Measurements from ENCODE around the gene FOXK1. TPM values are rescaled to one million over a fixed set of nuclear protein-coding genes. Genes with fewer than 3 reads are reported as not detected.

Gene FOXK1
- total and polyA plus RNA-seq, 2 of the 13 experiments (the other 11 are each of a cell fraction or from before 2014, with no cell fraction given), result 4.6 to 8.8 TPM

DNA sequence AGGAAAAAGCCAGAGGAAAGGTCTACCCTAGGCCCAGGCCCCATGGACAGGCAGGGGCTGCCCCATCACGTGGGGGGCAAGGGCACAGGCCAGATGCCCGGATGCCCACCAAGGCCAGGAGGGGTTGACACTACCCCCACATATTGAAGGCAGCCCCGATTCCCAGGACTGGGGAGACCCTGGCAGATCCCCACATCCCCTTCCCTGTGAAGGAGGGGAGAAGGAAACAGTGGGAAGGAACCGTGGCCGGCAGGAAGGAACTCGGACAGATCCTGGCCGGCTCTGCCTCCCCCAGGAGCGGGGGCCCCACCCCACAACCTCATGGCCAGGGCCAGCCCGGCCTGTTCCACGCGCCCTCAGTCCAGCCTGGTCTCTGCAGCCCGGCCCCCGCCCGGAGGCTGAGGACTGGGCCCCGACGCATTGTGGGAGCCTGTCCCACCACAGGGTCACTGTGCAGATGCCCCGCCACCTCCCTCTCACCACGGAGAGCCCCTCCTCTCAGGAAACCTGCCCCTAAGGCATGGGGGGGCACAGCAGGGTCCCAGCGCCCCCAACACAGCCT lies 138.4 kb downstream of the FOXK1 start:
- DNase-seq (ENCODE audit: low spot score) (no peak), ATAC-seq (no peak), FAIRE-seq (no peak)
- BruUV-seq (replicated peaks), result no TSS peak
- ChIA-PET POLR2A (no interaction called here), CTCF (ENCODE audit: low intra/inter-chr PET ratio, low total read pairs) (no interaction called here)
- H3K79me2 ChIP-seq (ENCODE audit: insufficient read depth, low read length), result no peaks in the 10 kb centered on the region
- in situ Hi-C loops (cut with HindIII; ENCODE audit: extremely low pct_ligation_motif_present, low pct_unique_long_range_greater_than_20kb) (no loop called here), intact Hi-C loops (cut with micrococcal nuclease; ENCODE audit: unreplicated experiment) (no loop called here)
- peaks cover 6% of the 10 kb centered on the region; the same call in 1 of the 2 replicates for H3K4me1 ChIP-seq (ENCODE audit: insufficient read depth, low read length)
- H4K20me1 ChIP-seq (ENCODE audit: insufficient read depth, low read length), result no peaks in the 10 kb centered on the region
- no peak overlapping the region for H3K27ac ChIP-seq (ENCODE audit: extremely low read length, insufficient read depth, low read length)
- no peak overlapping the region for H3K4me3 ChIP-seq (replicated peaks in 1 of 3; ENCODE audit: insufficient read depth in 1 of 3, low read depth in 2 of 3, low read length in 3 of 3)
- H2AFZ ChIP-seq (ENCODE audit: low read length), result no peak overlapping the region
- WGBS (ENCODE audit: low lambda C conversion rate), result 35% methylated on average over 11 of the region's 19 CpGs
- no peaks in the 10 kb centered on the region for H3K36me3 ChIP-seq (replicated peaks in 1 of 2; ENCODE audit: control insufficient read depth in 1 of 2, insufficient read depth in 2 of 2, low read length in 2 of 2)
- H3K9ac ChIP-seq (ENCODE audit: insufficient read depth, low read depth, low read length), result no peak overlapping the region
- peaks cover 9 to 78% of the 10 kb centered on the region in 2 experiments for H3K27me3 ChIP-seq (ENCODE audit: control insufficient read depth in 1 of 2, insufficient read depth in 2 of 2, low read length in 2 of 2)
- H3K4me2 ChIP-seq (ENCODE audit: low read depth, low read length), result no peak overlapping the region
- no peaks in the 10 kb centered on the region for H3K9me3 ChIP-seq (ENCODE audit: low read length)
- TF ChIP-seq ZNF460 (CRISPR knock-in tag; IDR thresholded peaks at IDR 0.05; ENCODE audit: borderline replicate concordance) (no peak), ZBTB39 (CRISPR knock-in tag; IDR thresholded peaks at IDR 0.05) (no peak), TBL1XR1 (IDR thresholded peaks at IDR 0.05; ENCODE audit: borderline replicate concordance, low read length, partially characterized antibody) (no peak), ZBTB37 (CRISPR knock-in tag; IDR thresholded peaks at IDR 0.05) (no peak), ZC3H13 (CRISPR knock-in tag; IDR thresholded peaks at IDR 0.05) (no peak), LCORL (IDR thresholded peaks at IDR 0.05) (no peak), LCORL (CRISPR knock-in tag; IDR thresholded peaks at IDR 0.05) (no peak), ZNF496 (CRISPR knock-in tag; IDR thresholded peaks at IDR 0.05; ENCODE audit: insufficient replicate concordance) (no peak), SSRP1 (CRISPR knock-in tag; IDR thresholded peaks at IDR 0.05) (no peak)
- TF ChIP-seq, protein P1, sequence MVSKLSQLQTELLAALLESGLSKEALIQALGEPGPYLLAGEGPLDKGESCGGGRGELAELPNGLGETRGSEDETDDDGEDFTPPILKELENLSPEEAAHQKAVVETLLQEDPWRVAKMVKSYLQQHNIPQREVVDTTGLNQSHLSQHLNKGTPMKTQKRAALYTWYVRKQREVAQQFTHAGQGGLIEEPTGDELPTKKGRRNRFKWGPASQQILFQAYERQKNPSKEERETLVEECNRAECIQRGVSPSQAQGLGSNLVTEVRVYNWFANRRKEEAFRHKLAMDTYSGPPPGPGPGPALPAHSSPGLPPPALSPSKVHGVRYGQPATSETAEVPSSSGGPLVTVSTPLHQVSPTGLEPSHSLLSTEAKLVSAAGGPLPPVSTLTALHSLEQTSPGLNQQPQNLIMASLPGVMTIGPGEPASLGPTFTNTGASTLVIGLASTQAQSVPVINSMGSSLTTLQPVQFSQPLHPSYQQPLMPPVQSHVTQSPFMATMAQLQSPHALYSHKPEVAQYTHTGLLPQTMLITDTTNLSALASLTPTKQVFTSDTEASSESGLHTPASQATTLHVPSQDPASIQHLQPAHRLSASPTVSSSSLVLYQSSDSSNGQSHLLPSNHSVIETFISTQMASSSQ (IDR thresholded peaks at IDR 0.05; ENCODE audit: low read depth), result no peak
- TF ChIP-seq, protein P1 (CRISPR knock-in tag; IDR thresholded peaks at IDR 0.05; ENCODE audit: borderline replicate concordance), result no peak

Measured in HepG2 (cell line).